MV-4-11 (cell line): ENCODE data around the gene PLXDC2.
A peak's percentile ranks its signal among the peaks of the same experiment; 100 is the strongest.

Experiments used
- DNase-seq: peaks from one replicate; lab custom pipeline; 2025; lab: John Stamatoyannopoulos, UW

Gene PLXDC2

GRCh38 chr10:20276127-20276979 lies 460.1 kb downstream of the PLXDC2 start:
- no peak for DNase-seq

DNA sequence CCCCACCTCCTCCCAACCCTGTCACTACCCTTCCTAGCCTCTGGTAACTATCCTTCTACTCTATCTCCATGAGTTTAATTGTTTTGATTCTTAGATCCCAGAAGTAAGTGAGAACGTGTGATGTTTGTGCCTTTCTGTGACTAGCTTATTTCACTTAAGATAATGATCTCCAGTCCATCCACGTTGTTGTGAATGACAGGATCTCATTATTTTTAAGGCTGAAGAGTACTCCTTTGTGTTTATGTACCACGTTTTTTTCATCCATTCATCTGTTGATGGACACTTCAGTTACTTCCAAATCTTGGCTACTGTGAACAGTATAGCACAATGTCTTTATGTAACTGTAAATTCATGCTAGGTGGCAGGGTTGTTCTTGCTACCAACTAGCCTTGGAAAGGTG lies 461.6 kb downstream of the PLXDC2 start:
- DNase-seq: no peak

DNA sequence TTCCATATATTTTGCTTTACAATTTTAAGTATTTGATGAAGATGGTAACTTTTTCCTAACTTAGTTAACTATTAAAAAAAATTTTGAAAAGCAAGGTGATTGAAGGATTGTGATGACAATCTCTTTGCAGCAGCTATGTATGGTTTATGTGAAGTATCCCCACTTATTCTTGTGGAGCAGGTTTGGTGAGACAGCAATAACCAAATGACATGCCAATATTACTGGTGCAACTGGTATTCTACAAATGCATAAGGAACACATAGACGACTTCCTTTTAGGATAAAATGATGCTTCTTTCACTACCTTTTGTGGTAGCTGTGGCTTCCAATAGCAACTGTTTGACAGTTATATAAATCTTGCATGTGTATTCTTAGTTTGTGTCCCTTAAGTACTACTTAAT lies 465.3 kb downstream of the PLXDC2 start:
- DNase-seq: peak; percentile 55

- peak; percentile 45 for DNase-seq
Observed at GRCh38 chr10:20287586-20287985, 471.4 kb downstream of the PLXDC2 start.

GRCh38 chr10:20288060-20288459 lies 471.8 kb downstream of the PLXDC2 start:
- no peak for DNase-seq

DNA sequence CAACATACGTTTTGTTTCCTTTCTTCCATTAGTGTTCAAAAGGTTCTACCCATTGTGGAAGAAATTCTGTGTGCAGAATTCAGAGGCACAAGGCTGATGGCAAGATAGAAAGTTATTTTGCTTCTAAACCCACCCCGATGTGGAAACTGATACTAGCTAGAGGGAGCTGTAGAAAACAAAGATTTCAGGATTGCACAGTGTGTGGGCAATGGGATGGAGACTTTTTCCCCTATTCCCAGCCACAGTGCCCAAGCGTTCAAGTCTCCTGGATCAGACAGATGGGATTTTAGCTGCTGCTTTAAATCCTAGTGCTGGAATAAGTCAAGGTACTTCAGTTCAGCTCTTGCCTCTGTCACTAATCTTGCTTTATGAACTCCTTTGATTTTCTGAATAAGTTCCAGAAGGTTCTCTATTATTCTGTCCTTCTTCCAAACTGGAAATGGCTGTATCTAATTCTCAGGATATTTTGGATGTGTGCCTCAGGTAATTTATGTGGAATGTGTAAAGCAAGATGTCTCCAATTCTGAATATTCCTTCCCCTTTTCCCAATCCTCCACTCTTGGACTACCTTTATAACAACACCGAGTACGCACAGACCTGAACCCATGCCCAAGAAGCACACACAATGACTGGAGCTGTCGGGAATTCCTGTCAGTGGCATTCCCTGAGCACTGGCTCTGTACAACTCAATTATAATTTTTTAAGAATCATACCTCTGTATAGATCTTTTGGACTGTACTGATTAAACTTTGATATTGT lies 473.0 kb downstream of the PLXDC2 start:
- no peak for DNase-seq

DNA sequence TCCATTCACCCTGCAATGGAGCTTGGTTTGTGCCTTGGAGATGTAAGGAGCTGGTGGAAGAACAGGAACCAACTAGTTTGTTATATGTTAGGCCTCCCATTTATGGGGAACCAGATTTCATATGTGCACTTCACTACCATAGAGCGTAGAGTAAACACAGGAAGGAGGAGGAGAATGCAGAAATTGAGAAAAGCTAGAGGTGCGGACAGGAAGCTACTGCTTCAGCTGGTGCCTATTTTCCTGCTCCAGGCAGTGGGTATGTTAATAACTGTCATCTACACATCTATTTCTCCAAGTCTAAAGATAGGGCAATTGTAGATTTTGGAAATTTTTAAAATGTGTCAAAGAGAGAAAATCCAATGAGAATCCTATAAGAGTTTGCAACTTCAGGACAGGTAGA lies 482.2 kb downstream of the PLXDC2 start:
- no peak for DNase-seq

DNA sequence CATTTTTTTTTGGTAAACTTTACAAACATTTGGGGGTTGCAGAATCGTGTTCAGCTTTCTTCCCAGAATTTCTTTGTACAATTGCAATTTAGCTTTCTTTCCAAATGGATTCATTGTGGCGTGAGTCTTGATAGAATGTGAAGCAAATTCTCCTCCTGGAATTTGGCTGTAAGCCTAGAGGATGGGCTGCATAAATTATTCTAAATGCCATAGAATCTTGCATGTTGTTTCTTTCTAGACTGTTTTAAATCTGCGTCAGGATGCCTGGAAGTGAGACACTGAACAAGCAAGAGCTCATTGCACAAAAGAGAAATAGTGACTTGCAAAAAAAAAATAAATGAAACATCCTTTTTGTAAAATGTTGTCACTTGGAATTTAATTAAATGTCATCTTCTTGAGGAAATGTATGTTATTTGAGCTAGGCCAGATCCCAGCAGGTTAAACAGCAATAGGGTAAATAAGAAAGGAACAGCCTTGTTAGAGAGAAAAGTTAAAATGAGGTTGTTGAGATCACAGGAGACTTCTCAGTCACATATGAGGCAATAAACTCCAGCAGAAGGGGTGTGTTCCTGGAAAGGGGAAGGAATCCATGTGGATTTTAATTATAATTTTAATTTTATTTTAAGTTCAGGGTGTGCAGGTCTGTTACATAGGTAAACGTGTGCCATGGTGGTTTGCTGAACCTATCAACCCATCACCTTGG lies 483.0 kb downstream of the PLXDC2 start:
- DNase-seq: no peak

GRCh38 chr10:20300735-20301134 lies 484.5 kb downstream of the PLXDC2 start:
- no peak for DNase-seq

DNA sequence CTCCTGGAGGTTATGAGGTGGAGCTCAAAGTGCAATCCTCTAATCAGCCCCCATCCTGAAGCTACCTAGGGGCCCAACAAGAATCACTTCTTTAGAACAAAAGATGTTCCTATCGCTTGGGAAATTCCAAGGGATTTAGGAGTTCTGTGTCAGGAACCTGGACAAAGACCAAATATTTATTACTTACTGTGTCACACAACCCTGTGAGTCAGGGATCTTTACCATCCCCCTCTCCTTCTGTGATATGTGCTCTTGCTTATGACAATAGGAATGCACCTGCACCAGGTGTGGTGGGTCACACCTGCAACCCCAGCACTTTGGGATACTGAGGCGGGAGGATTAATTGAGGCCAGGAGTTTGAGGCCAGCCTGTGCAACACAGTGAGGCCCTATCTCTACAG lies 485.8 kb downstream of the PLXDC2 start:
- DNase-seq: no peak

DNA sequence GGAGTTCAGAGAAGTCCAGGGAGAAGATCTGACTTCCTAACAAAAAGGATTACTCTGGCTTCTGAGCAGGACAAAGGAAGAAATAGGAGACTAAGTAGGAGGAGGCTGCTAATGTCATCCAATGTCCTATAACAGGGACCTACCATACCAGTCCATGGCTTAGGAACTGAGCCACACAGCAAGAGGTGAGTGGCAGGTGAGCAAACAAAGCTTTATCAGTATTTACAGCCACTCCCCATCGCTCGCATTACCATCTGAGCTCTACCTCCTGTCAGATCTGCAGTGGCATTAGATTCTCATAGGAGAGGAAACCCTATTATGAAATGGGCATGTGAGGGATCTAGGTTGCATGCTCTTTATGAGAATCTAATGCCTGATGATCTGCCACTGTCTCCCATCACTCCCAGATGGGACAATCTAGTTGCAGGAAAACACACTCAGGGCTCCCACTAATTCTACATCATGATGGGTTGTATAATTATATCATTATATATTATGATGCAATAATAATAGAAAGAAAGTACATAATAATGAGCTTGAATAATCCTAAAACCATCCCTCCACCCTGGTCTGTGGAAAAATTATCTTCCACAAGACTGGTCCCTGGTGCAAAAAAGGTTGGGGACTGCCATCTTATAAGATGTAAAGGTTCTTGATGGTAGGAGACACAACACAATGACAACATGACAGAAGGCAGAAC lies 487.4 kb downstream of the PLXDC2 start:
- DNase-seq: no peak

DNA sequence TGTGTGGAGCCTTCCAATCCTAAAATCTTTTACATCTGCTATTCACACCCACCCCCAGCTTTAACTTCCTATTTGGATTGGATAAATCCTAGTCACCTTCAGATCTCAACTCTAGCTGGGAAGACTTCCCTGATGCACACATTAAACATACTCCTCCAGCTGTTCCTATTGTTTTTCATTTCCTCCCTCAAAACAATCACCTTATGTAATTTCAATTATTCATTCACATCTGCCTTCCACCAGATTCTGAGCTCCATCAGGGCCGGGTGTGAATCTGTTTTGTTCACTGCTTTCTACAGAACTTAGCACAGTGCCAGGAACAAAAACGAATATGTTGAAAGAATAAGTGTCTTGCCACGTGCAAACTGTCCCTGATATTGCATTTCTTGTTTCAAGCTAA lies 497.4 kb downstream of the PLXDC2 start:
- no peak for DNase-seq

- DNase-seq: no peak
Observed at GRCh38 chr10:20314431-20314830, 498.2 kb downstream of the PLXDC2 start.

DNA sequence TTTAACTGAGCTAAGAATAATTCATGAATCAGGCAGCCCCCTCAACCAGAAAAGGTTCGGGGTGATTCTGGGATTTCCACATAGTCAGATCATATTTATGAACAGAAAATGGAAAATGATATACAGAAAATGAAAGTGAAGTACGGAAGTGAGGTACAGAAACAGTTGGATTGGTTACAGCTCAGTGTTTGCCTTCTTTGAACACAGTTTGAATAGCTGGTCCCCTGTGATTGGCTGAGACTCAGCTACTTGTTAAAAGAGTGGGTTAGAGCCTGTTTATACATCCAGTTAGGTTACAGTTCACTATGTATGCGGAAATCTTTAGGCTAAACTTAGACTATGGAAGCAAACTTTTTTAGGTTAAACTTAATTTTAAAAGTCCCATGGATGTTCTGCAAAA lies 511.7 kb downstream of the PLXDC2 start:
- DNase-seq: peak; percentile 52

DNA sequence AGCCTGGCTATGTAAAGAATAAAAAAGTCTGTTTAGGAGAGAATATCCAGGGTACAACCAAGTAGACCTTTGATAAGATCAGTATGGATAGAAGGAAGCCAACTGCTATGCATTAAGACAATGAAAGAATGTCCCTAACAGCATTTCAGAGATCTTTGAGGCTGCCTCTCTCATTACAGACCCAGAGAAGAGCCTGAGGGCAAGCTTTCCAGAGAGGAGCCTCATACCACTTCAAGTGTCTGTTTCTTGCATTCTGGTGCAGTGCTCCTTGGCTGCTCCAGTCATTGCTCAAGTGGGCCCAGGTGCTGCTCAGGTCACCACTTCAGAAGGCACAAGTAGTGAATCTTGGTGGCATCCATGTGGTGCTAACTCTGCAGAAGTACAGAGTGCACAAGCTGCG lies 514.0 kb downstream of the PLXDC2 start:
- DNase-seq: no peak

DNA sequence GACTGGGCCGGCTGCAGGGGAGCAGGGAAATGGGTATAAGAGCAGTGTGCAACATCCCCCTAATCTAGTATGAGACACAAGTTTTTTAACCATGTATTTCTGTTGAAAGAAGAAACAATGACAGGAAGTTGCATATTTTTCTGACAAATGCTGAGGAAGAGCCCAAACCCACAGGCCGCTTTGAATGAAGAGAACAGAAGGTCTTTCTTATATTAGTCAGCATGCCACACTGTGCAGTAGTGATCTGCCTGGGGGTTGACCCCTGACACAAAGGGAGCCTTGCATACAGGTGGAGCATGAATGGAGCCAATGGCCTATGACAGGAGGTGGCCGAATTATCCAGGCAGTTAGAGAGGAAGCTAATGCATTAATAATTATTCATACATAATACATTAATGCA lies 518.3 kb downstream of the PLXDC2 start:
- DNase-seq: peak; percentile 81
